ENCODE data around the gene SDHAF2. TPM values are rescaled to one million over a fixed set of nuclear protein-coding genes. Genes with fewer than 3 reads are reported as not detected.

SDHAF2 gene
- polyA plus RNA-seq, 1 of the 3 experiments (the other 2 are of a cell fraction) = 81.7 TPM

DNA sequence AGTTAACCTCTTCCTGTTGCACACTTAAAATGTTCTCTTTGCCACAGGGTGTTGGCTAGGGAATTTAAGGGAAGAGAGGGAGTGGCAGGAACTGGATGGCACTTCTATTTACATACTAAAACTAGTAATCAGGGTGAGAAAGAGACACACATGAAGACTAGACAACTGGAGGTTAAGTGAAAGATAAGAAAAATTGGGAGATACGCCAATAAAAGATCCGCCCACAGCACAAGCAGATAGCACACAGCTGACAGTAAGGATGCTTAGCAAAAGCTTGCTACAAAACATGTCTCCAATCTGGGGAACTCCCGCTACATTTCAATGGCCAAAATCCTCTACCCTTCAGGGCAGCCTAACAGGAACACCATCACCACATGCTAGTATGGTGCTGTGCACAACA, 13.0 kb upstream of the SDHAF2 start:
- peaks cover 84 to 85% of the 10 kb centered on the region in 2 experiments for H3K36me3 ChIP-seq (replicated peaks in 1 of 2; ENCODE audit: control insufficient read depth in 1 of 2, insufficient read depth in 2 of 2, low read length in 1 of 2)
- peaks cover 33% of the 10 kb centered on the region for H4K20me1 ChIP-seq (ENCODE audit: insufficient read depth)
- CTCF ChIA-PET = interaction anchor here (1.2 to 1.8 kb wide), 3 partner anchors 12 to 61 kb away, joined by 3 to 4 read pairs (median 3); no protein-coding TSS in a partner anchor
- H2AFZ ChIP-seq (ENCODE audit: low read depth) = no peak overlapping the region
- POLR2A ChIA-PET = interaction anchor here (1.3 kb wide), 1 partner anchor 12 kb away, joined by 5 read pairs; the partner anchor contains the start of gene CPSF7
- no peak for TF ChIP-seq NRF1 (IDR thresholded peaks at IDR 0.05; ENCODE audit: low read depth, low read length)
- TF ChIP-seq SIN3A (IDR thresholded peaks at IDR 0.05; ENCODE audit: borderline replicate concordance, low read depth, low read length) = no peak
- no peak for TF ChIP-seq FOXJ3 (CRISPR knock-in tag; IDR thresholded peaks at IDR 0.05)
- no peak for TF ChIP-seq FOSL2 (IDR thresholded peaks at IDR 0.05; ENCODE audit: borderline replicate concordance, low read depth)
- no peak for TF ChIP-seq NFIC (IDR thresholded peaks at IDR 0.05; ENCODE audit: borderline replicate concordance)
- TF ChIP-seq, protein P1, sequence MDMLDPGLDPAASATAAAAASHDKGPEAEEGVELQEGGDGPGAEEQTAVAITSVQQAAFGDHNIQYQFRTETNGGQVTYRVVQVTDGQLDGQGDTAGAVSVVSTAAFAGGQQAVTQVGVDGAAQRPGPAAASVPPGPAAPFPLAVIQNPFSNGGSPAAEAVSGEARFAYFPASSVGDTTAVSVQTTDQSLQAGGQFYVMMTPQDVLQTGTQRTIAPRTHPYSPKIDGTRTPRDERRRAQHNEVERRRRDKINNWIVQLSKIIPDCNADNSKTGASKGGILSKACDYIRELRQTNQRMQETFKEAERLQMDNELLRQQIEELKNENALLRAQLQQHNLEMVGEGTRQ (IDR thresholded peaks at IDR 0.05; ENCODE audit: borderline replicate concordance, low read depth, low read length) = no peak
- TF ChIP-seq, protein P2, sequence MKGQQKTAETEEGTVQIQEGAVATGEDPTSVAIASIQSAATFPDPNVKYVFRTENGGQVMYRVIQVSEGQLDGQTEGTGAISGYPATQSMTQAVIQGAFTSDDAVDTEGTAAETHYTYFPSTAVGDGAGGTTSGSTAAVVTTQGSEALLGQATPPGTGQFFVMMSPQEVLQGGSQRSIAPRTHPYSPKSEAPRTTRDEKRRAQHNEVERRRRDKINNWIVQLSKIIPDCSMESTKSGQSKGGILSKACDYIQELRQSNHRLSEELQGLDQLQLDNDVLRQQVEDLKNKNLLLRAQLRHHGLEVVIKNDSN (IDR thresholded peaks at IDR 0.05; ENCODE audit: borderline replicate concordance, low read depth) = no peak
- no peak for TF ChIP-seq RCOR1 (IDR thresholded peaks at IDR 0.05; ENCODE audit: low read length)
- TF ChIP-seq EP300 (IDR thresholded peaks at IDR 0.05; ENCODE audit: borderline replicate concordance in 1 of 2, low read depth in 1 of 2, low read length in 1 of 2) = no peak
- no peak for TF ChIP-seq SMC3 (IDR thresholded peaks at IDR 0.05; ENCODE audit: low read depth, low read length)
- TF ChIP-seq EZH2phosphoT487 (IDR thresholded peaks at IDR 0.05; ENCODE audit: borderline replicate concordance, low read depth) = no peak
- no peak for TF ChIP-seq ELF1 (IDR thresholded peaks at IDR 0.05)
- no peak for TF ChIP-seq TEAD4 (IDR thresholded peaks at IDR 0.05; ENCODE audit: borderline replicate concordance, insufficient read depth)
- TF ChIP-seq GABPA (IDR thresholded peaks at IDR 0.05; ENCODE audit: low read depth) = no peak
- TF ChIP-seq, protein P3, sequence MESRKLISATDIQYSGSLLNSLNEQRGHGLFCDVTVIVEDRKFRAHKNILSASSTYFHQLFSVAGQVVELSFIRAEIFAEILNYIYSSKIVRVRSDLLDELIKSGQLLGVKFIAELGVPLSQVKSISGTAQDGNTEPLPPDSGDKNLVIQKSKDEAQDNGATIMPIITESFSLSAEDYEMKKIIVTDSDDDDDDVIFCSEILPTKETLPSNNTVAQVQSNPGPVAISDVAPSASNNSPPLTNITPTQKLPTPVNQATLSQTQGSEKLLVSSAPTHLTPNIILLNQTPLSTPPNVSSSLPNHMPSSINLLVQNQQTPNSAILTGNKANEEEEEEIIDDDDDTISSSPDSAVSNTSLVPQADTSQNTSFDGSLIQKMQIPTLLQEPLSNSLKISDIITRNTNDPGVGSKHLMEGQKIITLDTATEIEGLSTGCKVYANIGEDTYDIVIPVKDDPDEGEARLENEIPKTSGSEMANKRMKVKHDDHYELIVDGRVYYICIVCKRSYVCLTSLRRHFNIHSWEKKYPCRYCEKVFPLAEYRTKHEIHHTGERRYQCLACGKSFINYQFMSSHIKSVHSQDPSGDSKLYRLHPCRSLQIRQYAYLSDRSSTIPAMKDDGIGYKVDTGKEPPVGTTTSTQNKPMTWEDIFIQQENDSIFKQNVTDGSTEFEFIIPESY (IDR thresholded peaks at IDR 0.05; ENCODE audit: borderline replicate concordance, low read depth) = no peak
- no peak for TF ChIP-seq GATA2 (CRISPR knock-in tag; IDR thresholded peaks at IDR 0.05)
- no peak overlapping the region for H3K27ac ChIP-seq (ENCODE audit: low read depth in 2 of 2, low read length in 1 of 2)
- 93% methylated on average over 3 of the region's 3 CpGs for WGBS (ENCODE audit: low lambda C conversion rate)
- peaks cover 52% of the 10 kb centered on the region for H3K79me2 ChIP-seq (ENCODE audit: insufficient read depth)
- no peak overlapping the region for H3K4me2 ChIP-seq
- no peak overlapping the region for H3K9ac ChIP-seq
- H3K4me1 ChIP-seq (ENCODE audit: control insufficient read depth in 1 of 2, insufficient read depth in 2 of 2, low read depth in 1 of 2, low read length in 1 of 2) = no peaks in the 10 kb centered on the region; a peak in 1 of 4 replicates
- DNase-seq = no peak
- no peaks in the 10 kb centered on the region for H3K9me2 ChIP-seq
- peaks cover 7% of the 10 kb centered on the region for H3F3A ChIP-seq (replicated peaks; ENCODE audit: insufficient read depth)
- H3K9me3 ChIP-seq = no peaks in the 10 kb centered on the region
- no peaks in the 10 kb centered on the region for H3K27me3 ChIP-seq (ENCODE audit: insufficient read depth)
- H3K4me3 ChIP-seq (ENCODE audit: low read depth in 2 of 2, low read length in 1 of 2) = no peak overlapping the region
